ENCODE results near the gene KIAA2012. TPM values are rescaled to one million over a fixed set of nuclear protein-coding genes. Genes with fewer than 3 reads are reported as not detected.

Gene KIAA2012
- total RNA-seq, 1 donor from 2014 or later = not detected

GRCh38 chr2:202042444-202042843 is 30.6 kb upstream of the KIAA2012 start:
- DNase-seq (ENCODE audit: extremely low read depth, low read depth, low spot score) = no peak

- DNase-seq (ENCODE audit: extremely low read depth, low read depth, low spot score) = no peak
These were observed 29.6 kb upstream of the KIAA2012 start for GRCh38 chr2:202043475-202043874.

- DNase-seq (ENCODE audit: extremely low read depth, low read depth, low spot score) = no peak
These were observed 28.3 kb upstream of the KIAA2012 start for GRCh38 chr2:202044777-202045176.

- no peak for DNase-seq (ENCODE audit: extremely low read depth, low read depth, low spot score)
These were observed 26.5 kb upstream of the KIAA2012 start for GRCh38 chr2:202046572-202046971.

- DNase-seq (ENCODE audit: extremely low read depth, low read depth, low spot score) = no peak
These were observed 23.8 kb upstream of the KIAA2012 start for GRCh38 chr2:202049092-202049728.

- DNase-seq (ENCODE audit: extremely low read depth, low read depth, low spot score) = no peak
These were observed 23.2 kb upstream of the KIAA2012 start for GRCh38 chr2:202049840-202050239.

- no peak for DNase-seq (ENCODE audit: extremely low read depth, low read depth, low spot score)
These were observed 22.4 kb upstream of the KIAA2012 start for GRCh38 chr2:202050652-202051051.

GRCh38 chr2:202051499-202052161 is 21.4 kb upstream of the KIAA2012 start:
- DNase-seq (ENCODE audit: extremely low read depth, low read depth, low spot score) = no peak

GRCh38 chr2:202052235-202052634 is 20.8 kb upstream of the KIAA2012 start:
- DNase-seq (ENCODE audit: extremely low read depth, low read depth, low spot score) = no peak

- DNase-seq (ENCODE audit: extremely low read depth, low read depth, low spot score) = no peak
These were observed 18.4 kb upstream of the KIAA2012 start for GRCh38 chr2:202054679-202055078.

GRCh38 chr2:202056611-202057010 is 16.4 kb upstream of the KIAA2012 start:
- DNase-seq (ENCODE audit: extremely low read depth, low read depth, low spot score) = no peak

GRCh38 chr2:202060218-202060617 is 12.8 kb upstream of the KIAA2012 start:
- DNase-seq (ENCODE audit: extremely low read depth, low read depth, low spot score) = no peak

GRCh38 chr2:202061695-202062094 is 11.4 kb upstream of the KIAA2012 start:
- DNase-seq (ENCODE audit: extremely low read depth, low read depth, low spot score) = no peak

GRCh38 chr2:202064171-202064880 is 8.7 kb upstream of the KIAA2012 start:
- no peak for DNase-seq (ENCODE audit: extremely low read depth, low read depth, low spot score)

- no peak for DNase-seq (ENCODE audit: extremely low read depth, low read depth, low spot score)
These were observed 8.2 kb upstream of the KIAA2012 start for GRCh38 chr2:202064881-202065230.

GRCh38 chr2:202065876-202066275 is 7.2 kb upstream of the KIAA2012 start:
- DNase-seq (ENCODE audit: extremely low read depth, low read depth, low spot score) = no peak

GRCh38 chr2:202066875-202067274 is 6.2 kb upstream of the KIAA2012 start:
- no peak for DNase-seq (ENCODE audit: extremely low read depth, low read depth, low spot score)

- DNase-seq (ENCODE audit: extremely low read depth, low read depth, low spot score) = no peak
These were observed 5.5 kb upstream of the KIAA2012 start for GRCh38 chr2:202067589-202067988.

- no peak for DNase-seq (ENCODE audit: extremely low read depth, low read depth, low spot score)
These were observed 3.6 kb upstream of the KIAA2012 start for GRCh38 chr2:202069170-202070067.

- no peak for DNase-seq (ENCODE audit: extremely low read depth, low read depth, low spot score)
These were observed 1.9 kb upstream of the KIAA2012 start for GRCh38 chr2:202071107-202071506.

GRCh38 chr2:202072226-202072625 is 829 bp upstream of the KIAA2012 start:
- DNase-seq (ENCODE audit: extremely low read depth, low read depth, low spot score) = no peak

Data from glomerular endothelial cell (primary cell).